Measurements from ENCODE around the gene PM20D2.

Gene PM20D2

DNA sequence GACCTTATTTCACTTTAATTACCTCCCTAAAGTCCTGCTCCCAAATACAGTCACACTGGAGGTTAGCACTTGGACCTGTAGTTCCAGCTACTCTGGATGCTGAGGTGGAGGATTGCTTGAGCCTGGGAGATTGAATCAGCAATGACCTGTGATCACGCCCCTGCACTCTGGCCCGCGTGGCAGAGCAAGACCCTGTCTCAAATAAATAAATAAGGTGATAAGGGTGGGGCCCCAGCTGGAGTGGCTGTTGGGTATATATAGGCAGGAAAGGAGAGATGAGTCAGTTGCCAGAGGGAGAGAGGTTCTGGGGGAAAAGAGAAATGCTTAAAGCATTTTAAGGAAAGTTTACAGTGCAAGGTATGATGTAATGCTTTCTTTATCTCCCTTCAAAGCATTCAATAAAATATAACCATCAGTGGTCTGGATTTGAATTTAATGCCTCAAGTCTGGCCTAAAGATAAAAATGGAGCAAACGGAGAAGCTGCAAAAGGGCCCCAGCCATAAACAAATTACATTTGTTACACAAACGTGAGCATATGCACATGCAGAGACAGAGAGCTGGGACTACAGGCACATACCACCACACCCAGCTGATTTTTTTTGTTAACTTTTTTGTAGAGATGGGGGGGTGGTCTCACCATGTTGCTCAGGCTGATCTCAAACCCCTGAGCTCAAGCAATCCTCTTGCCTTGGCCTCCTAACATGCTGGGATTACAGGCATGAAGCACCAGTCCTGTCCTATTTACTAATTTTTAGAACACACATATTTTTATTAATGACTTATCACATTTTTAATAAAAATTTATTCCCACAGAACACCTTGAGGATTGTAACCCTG, 6.1 kb upstream of the PM20D2 start (continued):
- TF ChIP-seq, protein P1, sequence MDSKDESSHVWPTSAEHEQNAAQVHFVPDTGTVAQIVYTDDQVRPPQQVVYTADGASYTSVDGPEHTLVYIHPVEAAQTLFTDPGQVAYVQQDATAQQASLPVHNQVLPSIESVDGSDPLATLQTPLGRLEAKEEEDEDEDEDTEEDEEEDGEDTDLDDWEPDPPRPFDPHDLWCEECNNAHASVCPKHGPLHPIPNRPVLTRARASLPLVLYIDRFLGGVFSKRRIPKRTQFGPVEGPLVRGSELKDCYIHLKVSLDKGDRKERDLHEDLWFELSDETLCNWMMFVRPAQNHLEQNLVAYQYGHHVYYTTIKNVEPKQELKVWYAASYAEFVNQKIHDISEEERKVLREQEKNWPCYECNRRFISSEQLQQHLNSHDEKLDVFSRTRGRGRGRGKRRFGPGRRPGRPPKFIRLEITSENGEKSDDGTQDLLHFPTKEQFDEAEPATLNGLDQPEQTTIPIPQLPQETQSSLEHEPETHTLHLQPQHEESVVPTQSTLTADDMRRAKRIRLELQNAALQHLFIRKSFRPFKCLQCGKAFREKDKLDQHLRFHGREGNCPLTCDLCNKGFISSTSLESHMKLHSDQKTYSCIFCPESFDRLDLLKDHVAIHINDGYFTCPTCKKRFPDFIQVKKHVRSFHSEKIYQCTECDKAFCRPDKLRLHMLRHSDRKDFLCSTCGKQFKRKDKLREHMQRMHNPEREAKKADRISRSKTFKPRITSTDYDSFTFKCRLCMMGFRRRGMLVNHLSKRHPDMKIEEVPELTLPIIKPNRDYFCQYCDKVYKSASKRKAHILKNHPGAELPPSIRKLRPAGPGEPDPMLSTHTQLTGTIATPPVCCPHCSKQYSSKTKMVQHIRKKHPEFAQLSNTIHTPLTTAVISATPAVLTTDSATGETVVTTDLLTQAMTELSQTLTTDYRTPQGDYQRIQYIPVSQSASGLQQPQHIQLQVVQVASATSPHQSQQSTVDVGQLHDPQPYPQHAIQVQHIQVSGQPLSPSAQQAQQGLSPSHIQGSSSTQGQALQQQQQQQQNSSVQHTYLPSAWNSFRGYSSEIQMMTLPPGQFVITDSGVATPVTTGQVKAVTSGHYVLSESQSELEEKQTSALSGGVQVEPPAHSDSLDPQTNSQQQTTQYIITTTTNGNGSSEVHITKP (tag by site-specific recombination; IDR thresholded peaks at IDR 0.05): peak; percentile 42; the same call in 1 of the 2 replicates
- TF ChIP-seq ZNF558 (tag by site-specific recombination; IDR thresholded peaks at IDR 0.05) (peak; percentile 21; the same call in 1 of the 2 replicates), YY2 (tag by site-specific recombination; IDR thresholded peaks at IDR 0.05) (no peak), GLI2 (tag by site-specific recombination; IDR thresholded peaks at IDR 0.05; ENCODE audit: borderline replicate concordance, low read depth) (0 out of 2 replicates have a peak, but pooled peaks have one; percentile 21), ZNF114 (tag by site-specific recombination; IDR thresholded peaks at IDR 0.05) (no peak), ZNF202 (tag by site-specific recombination; IDR thresholded peaks at IDR 0.05; ENCODE audit: borderline replicate concordance) (no peak), ZNF335 (tag by site-specific recombination; conservative IDR thresholded peaks at IDR 0.05) (peak; percentile 30), SP3 (tag by site-specific recombination; IDR thresholded peaks at IDR 0.05) (no peak), ZNF394 (tag by site-specific recombination; IDR thresholded peaks at IDR 0.05; ENCODE audit: borderline replicate concordance) (peak; percentile 78), IKZF3 (tag by site-specific recombination; IDR thresholded peaks at IDR 0.05) (no peak; the same call in 1 of the 2 replicates), KLF10 (tag by site-specific recombination; IDR thresholded peaks at IDR 0.05) (peak; percentile 80), ZEB2 (tag by site-specific recombination; IDR thresholded peaks at IDR 0.05) (0 out of 2 replicates have a peak, but pooled peaks have one; percentile 23), ZNF169 (tag by site-specific recombination; IDR thresholded peaks at IDR 0.05) (peak; percentile 87; the same call in 1 of the 2 replicates), ZNF24 (tag by site-specific recombination; IDR thresholded peaks at IDR 0.05) (peak; percentile 76; the same call in 1 of the 2 replicates), KLF1 (tag by site-specific recombination; IDR thresholded peaks at IDR 0.05) (peak; percentile 87), ZFP41 (tag by site-specific recombination; IDR thresholded peaks at IDR 0.05; ENCODE audit: borderline replicate concordance) (no peak), OVOL3 (tag by site-specific recombination; IDR thresholded peaks at IDR 0.05) (no peak), ZXDB (tag by site-specific recombination; IDR thresholded peaks at IDR 0.05) (peak; percentile 97), ZFP69B (tag by site-specific recombination; IDR thresholded peaks at IDR 0.05) (peak; percentile 95)
- TF ChIP-seq, protein P2, sequence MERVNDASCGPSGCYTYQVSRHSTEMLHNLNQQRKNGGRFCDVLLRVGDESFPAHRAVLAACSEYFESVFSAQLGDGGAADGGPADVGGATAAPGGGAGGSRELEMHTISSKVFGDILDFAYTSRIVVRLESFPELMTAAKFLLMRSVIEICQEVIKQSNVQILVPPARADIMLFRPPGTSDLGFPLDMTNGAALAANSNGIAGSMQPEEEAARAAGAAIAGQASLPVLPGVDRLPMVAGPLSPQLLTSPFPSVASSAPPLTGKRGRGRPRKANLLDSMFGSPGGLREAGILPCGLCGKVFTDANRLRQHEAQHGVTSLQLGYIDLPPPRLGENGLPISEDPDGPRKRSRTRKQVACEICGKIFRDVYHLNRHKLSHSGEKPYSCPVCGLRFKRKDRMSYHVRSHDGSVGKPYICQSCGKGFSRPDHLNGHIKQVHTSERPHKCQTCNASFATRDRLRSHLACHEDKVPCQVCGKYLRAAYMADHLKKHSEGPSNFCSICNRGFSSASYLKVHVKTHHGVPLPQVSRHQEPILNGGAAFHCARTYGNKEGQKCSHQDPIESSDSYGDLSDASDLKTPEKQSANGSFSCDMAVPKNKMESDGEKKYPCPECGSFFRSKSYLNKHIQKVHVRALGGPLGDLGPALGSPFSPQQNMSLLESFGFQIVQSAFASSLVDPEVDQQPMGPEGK (tag by site-specific recombination; IDR thresholded peaks at IDR 0.05): peak; percentile 72
- TF ChIP-seq, protein P3, sequence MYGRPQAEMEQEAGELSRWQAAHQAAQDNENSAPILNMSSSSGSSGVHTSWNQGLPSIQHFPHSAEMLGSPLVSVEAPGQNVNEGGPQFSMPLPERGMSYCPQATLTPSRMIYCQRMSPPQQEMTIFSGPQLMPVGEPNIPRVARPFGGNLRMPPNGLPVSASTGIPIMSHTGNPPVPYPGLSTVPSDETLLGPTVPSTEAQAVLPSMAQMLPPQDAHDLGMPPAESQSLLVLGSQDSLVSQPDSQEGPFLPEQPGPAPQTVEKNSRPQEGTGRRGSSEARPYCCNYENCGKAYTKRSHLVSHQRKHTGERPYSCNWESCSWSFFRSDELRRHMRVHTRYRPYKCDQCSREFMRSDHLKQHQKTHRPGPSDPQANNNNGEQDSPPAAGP (tag by site-specific recombination; IDR thresholded peaks at IDR 0.05): peak; percentile 51; the same call in 1 of the 2 replicates
- TF ChIP-seq, protein P4, sequence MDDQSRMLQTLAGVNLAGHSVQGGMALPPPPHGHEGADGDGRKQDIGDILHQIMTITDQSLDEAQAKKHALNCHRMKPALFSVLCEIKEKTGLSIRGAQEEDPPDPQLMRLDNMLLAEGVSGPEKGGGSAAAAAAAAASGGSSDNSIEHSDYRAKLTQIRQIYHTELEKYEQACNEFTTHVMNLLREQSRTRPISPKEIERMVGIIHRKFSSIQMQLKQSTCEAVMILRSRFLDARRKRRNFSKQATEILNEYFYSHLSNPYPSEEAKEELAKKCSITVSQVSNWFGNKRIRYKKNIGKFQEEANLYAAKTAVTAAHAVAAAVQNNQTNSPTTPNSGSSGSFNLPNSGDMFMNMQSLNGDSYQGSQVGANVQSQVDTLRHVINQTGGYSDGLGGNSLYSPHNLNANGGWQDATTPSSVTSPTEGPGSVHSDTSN (CRISPR knock-in tag; IDR thresholded peaks at IDR 0.05): no peak
- TF ChIP-seq, protein P5, sequence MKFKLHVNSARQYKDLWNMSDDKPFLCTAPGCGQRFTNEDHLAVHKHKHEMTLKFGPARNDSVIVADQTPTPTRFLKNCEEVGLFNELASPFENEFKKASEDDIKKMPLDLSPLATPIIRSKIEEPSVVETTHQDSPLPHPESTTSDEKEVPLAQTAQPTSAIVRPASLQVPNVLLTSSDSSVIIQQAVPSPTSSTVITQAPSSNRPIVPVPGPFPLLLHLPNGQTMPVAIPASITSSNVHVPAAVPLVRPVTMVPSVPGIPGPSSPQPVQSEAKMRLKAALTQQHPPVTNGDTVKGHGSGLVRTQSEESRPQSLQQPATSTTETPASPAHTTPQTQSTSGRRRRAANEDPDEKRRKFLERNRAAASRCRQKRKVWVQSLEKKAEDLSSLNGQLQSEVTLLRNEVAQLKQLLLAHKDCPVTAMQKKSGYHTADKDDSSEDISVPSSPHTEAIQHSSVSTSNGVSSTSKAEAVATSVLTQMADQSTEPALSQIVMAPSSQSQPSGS (tag by site-specific recombination; IDR thresholded peaks at IDR 0.05; ENCODE audit: low read depth): peak; percentile 84
- TF ChIP-seq, protein P6, sequence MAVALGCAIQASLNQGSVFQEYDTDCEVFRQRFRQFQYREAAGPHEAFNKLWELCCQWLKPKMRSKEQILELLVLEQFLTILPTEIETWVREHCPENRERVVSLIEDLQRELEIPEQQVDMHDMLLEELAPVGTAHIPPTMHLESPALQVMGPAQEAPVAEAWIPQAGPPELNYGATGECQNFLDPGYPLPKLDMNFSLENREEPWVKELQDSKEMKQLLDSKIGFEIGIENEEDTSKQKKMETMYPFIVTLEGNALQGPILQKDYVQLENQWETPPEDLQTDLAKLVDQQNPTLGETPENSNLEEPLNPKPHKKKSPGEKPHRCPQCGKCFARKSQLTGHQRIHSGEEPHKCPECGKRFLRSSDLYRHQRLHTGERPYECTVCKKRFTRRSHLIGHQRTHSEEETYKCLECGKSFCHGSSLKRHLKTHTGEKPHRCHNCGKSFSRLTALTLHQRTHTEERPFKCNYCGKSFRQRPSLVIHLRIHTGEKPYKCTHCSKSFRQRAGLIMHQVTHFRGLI (tag by site-specific recombination; IDR thresholded peaks at IDR 0.05): no peak
- TF ChIP-seq, protein P7, sequence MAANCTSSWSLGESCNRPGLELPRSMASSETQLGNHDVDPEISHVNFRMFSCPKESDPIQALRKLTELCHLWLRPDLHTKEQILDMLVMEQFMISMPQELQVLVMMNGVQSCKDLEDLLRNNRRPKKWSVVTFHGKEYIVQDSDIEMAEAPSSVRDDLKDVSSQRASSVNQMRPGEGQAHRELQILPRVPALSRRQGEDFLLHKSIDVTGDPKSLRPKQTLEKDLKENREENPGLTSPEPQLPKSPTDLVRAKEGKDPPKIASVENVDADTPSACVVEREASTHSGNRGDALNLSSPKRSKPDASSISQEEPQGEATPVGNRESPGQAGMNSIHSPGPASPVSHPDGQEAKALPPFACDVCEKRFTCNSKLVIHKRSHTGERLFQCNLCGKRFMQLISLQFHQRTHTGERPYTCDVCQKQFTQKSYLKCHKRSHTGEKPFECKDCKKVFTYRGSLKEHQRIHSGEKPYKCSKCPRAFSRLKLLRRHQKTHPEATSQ (tag by site-specific recombination; IDR thresholded peaks at IDR 0.05): no peak
